HEK293 (cell line): Measurements from ENCODE around the gene ABTB2.

Source experiments
- EGR2 ChIP-seq: fragments of 450-650 bp; formaldehyde crosslinking; IDR thresholded peaks from 2 replicates; pipeline ENCODE4 v1.5.1; 2016; ENCODE audit warnings: low read depth, missing biosample characterization, missing genetic modification characterization
- ELK4 ChIP-seq: IDR thresholded peaks from 2 replicates; pipeline ENCODE4 v1.6.1; 2011; ENCODE audit warnings: mild to moderate bottlenecking, low read depth, low read length, borderline replicate concordance
- FEZF1 ChIP-seq: fragments of 450-650 bp; formaldehyde crosslinking; IDR thresholded peaks from 2 replicates; pipeline ENCODE4 v1.5.1; 2016; ENCODE audit warnings: missing biosample characterization, missing genetic modification characterization
- MZF1 ChIP-seq: fragments of 450-650 bp; formaldehyde crosslinking; IDR thresholded peaks from 2 replicates; pipeline ENCODE4 v1.5.1; 2017; ENCODE audit warnings: missing biosample characterization, missing genetic modification characterization, borderline replicate concordance
- PRDM10 ChIP-seq: fragments of 450-650 bp; formaldehyde crosslinking; IDR thresholded peaks from 2 replicates; pipeline ENCODE4 v1.5.1; 2016; ENCODE audit warnings: missing biosample characterization, missing genetic modification characterization
- RBAK ChIP-seq: fragments of 450-650 bp; formaldehyde crosslinking; IDR thresholded peaks from 2 replicates; pipeline ENCODE4 v1.5.1; 2016; ENCODE audit warnings: missing biosample characterization, missing genetic modification characterization
- REPIN1 ChIP-seq: fragments of 450-650 bp; formaldehyde crosslinking; IDR thresholded peaks from 2 replicates; pipeline ENCODE4 v1.5.1; 2017; ENCODE audit warnings: missing biosample characterization, missing genetic modification characterization, low read depth
- TSHZ1 ChIP-seq: fragments of 450-650 bp; formaldehyde crosslinking; IDR thresholded peaks from 2 replicates; pipeline ENCODE4 v1.5.1; 2016; ENCODE audit warnings: missing biosample characterization, missing genetic modification characterization, borderline replicate concordance
- ZBTB10 ChIP-seq: fragments of 450-650 bp; formaldehyde crosslinking; IDR thresholded peaks from 2 replicates; pipeline ENCODE4 v1.5.1; 2016; ENCODE audit warnings: missing biosample characterization, missing genetic modification characterization
- ZFHX2 ChIP-seq: fragments of 450-650 bp; formaldehyde crosslinking; conservative IDR thresholded peaks from 2 replicates; pipeline ENCODE4 v1.5.1; 2016; ENCODE audit warnings: missing biosample characterization, missing genetic modification characterization
- ZFP41 ChIP-seq: fragments of 450-650 bp; formaldehyde crosslinking; IDR thresholded peaks from 2 replicates; pipeline ENCODE4 v1.5.1; 2016; ENCODE audit warnings: missing biosample characterization, missing genetic modification characterization, borderline replicate concordance
- ZNF211 ChIP-seq: fragments of 450-650 bp; formaldehyde crosslinking; IDR thresholded peaks from 2 replicates; pipeline ENCODE4 v1.5.1; 2016; ENCODE audit warnings: low read depth, missing biosample characterization, missing genetic modification characterization
- ZNF239 ChIP-seq: fragments of 450-650 bp; formaldehyde crosslinking; IDR thresholded peaks from 2 replicates; pipeline ENCODE4 v1.5.1; 2016; ENCODE audit warnings: missing biosample characterization, missing genetic modification characterization
- ZNF366 ChIP-seq: fragments of 450-650 bp; formaldehyde crosslinking; conservative IDR thresholded peaks from 2 replicates; pipeline ENCODE4 v1.5.1; 2016; ENCODE audit warnings: missing biosample characterization, missing genetic modification characterization
- ZNF391 ChIP-seq: fragments of 450-650 bp; formaldehyde crosslinking; IDR thresholded peaks from 2 replicates; pipeline ENCODE4 v1.5.1; 2016; ENCODE audit warnings: low read depth, missing biosample characterization, missing genetic modification characterization, borderline replicate concordance
- ZNF416 ChIP-seq: fragments of 450-650 bp; formaldehyde crosslinking; IDR thresholded peaks from 2 replicates; pipeline ENCODE4 v1.5.1; 2016; ENCODE audit warnings: missing biosample characterization, missing genetic modification characterization
- ZNF423 ChIP-seq: fragments of 450-650 bp; formaldehyde crosslinking; IDR thresholded peaks from 2 replicates; pipeline ENCODE4 v1.5.1; 2016; ENCODE audit warnings: missing biosample characterization, missing genetic modification characterization
- ZNF518A ChIP-seq: fragments of 450-650 bp; formaldehyde crosslinking; conservative IDR thresholded peaks from 2 replicates; pipeline ENCODE4 v1.5.1; 2016; ENCODE audit warnings: low read depth, missing biosample characterization, missing genetic modification characterization
- ZNF548 ChIP-seq: fragments of 450-650 bp; formaldehyde crosslinking; IDR thresholded peaks from 2 replicates; pipeline ENCODE4 v1.5.1; 2016; ENCODE audit warnings: missing biosample characterization, missing genetic modification characterization
- ZNF555 ChIP-seq: fragments of 450-650 bp; formaldehyde crosslinking; conservative IDR thresholded peaks from 2 replicates; pipeline ENCODE4 v1.5.1; 2017; ENCODE audit warnings: missing biosample characterization, mild to moderate bottlenecking, missing genetic modification characterization, inconsistent platforms
- ZNF560 ChIP-seq: fragments of 450-650 bp; formaldehyde crosslinking; IDR thresholded peaks from 2 replicates; pipeline ENCODE4 v1.5.1; 2017; ENCODE audit warnings: missing biosample characterization, missing genetic modification characterization, borderline replicate concordance
- ZNF626 ChIP-seq: fragments of 450-650 bp; sonication (Bioruptor Pico); formaldehyde crosslinking; IDR thresholded peaks from 2 replicates; pipeline ENCODE4 v1.5.1; 2018; ENCODE audit warnings: missing biosample characterization, missing genetic modification characterization, inconsistent platforms
- ZNF660 ChIP-seq: fragments of 450-650 bp; IDR thresholded peaks from 2 replicates; pipeline ENCODE4 v1.5.1; 2018; ENCODE audit warnings: missing biosample characterization, mild to moderate bottlenecking, missing genetic modification characterization

Gene ABTB2

GRCh38 chr11:34266090-34266912 is 91.5 kb downstream of the ABTB2 start (continued):
- TF ChIP-seq ZNF211 (tag by site-specific recombination) (no peak), ZNF416 (tag by site-specific recombination) (no peak), ZNF555 (no peak), FEZF1 (tag by site-specific recombination) (peak; percentile 18; the same call in 1 of the 2 replicates), ZNF239 (no peak), ZNF518A (no peak), ZNF391 (tag by site-specific recombination) (no peak), ZNF626 (no peak), ZFP41 (tag by site-specific recombination) (no peak), ELK4 (no peak), REPIN1 (no peak), EGR2 (tag by site-specific recombination) (peak; percentile 75), ZBTB10 (tag by site-specific recombination) (no peak), PRDM10 (tag by site-specific recombination) (0 out of 2 replicates have a peak, but pooled peaks have one; percentile 24), ZNF548 (tag by site-specific recombination) (no peak), RBAK (tag by site-specific recombination) (no peak), MZF1 (no peak), ZNF366 (tag by site-specific recombination) (no peak), ZNF560 (tag by site-specific recombination) (no peak), ZNF423 (tag by site-specific recombination) (no peak), ZNF660 (tag by site-specific recombination) (no peak), ZFHX2 (tag by site-specific recombination) (peak; percentile 69), TSHZ1 (tag by site-specific recombination) (no peak)
